Stimulated activated CD4-positive, alpha-beta T cell treated with anti-CD3 and anti-CD28 coated beads, TNF-alpha, amount 100 ng/mL, for 48 hours (primary cell): ENCODE results near the gene NBEAL1.
A peak's percentile ranks its signal among the peaks of the same experiment; 100 is the strongest.
"Not testable (repeated sequence)": the region's sequence is repeated elsewhere in the genome, so short reads cannot be mapped to it uniquely, and the experiment has no call there.

Experiments used
- DNase-seq, 3 donors: peaks; one replicate each; pipeline ENCODE4 v3.0.0-alpha.2; 2020; ENCODE audit warnings: low read depth in 3 of 3

The NBEAL1 gene

DNA sequence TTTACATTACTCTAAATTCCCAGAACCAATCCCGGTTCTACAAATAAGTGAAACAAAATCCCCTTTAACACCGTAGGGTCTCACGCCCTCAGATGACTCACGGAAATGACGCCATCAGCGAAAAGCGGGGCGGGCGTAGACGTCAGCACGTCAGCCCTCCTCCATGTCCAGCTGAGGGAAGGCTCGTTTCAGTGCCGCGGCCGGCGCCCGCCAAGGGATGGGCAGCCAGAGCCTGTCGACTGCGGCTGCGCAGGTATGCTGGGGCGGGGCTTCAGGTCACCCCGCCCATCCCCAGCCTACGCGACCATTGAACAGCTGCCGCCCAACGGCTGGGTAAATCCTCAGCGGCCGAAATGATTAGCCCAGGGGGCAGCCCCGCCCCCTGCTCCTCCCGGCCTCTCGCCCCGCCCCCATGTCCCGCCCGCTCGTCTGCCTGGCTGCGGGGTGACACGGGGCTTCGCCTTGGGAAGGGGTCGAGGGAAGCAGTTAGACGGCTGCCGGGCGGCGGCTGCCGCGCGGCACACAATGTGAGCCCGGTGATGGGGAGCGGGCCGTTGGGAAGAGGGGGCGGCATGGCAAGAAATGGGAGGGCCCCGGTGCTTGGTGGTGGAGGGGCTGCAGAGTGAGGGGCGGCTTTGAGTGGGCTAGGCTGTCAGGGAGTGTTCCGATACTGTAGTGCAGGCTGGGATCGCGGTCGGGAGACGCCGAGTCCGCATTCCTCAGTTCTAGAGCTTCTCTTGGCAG is at the start of gene NBEAL1:
TSS of gene NBEAL1 (plus strand) at position 420 of the 744 bp plus-strand sequence. CDS start 1,510 bp downstream, outside the sequence.
- DNase-seq, result peak; percentile 91 to 95 (median 91)

DNA sequence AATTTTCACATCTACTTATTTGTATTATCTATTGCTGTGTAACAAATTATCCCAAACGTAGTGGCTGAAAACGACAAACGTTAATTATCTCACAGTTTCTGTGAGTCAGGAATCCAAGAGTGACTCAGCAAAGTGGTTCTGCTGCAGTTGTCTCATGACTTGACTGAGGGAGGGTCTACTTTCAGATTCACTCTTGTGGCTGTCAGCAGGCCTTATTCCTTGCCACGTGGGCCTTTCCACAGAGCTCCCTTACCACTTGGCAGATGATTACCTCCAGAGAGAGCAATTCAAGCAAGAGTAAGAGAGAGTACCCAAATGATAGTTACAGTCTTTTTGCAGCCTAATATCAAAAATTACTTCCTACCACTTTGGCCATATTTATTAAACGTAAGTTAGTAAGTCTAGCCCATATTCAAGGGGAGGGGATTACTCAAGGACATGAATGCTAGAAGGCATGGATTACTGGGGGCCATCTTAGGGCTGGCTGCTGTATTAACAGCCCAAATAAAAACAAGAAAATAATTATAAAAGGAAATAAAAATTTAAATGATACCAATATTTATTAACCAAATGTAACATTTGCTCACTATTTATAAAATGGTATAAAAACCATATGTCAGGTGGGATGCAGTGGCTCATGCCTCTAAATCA is 48.7 kb upstream of the NBEAL1 start:
- DNase-seq, result peak; percentile 3 to 11 (median 6)

GRCh38 chr2:202969404-202969803 is 45.3 kb upstream of the NBEAL1 start:
- DNase-seq, result not testable (repeated sequence)

GRCh38 chr2:202976809-202977208 is 37.9 kb upstream of the NBEAL1 start:
- DNase-seq, result no peak

DNA sequence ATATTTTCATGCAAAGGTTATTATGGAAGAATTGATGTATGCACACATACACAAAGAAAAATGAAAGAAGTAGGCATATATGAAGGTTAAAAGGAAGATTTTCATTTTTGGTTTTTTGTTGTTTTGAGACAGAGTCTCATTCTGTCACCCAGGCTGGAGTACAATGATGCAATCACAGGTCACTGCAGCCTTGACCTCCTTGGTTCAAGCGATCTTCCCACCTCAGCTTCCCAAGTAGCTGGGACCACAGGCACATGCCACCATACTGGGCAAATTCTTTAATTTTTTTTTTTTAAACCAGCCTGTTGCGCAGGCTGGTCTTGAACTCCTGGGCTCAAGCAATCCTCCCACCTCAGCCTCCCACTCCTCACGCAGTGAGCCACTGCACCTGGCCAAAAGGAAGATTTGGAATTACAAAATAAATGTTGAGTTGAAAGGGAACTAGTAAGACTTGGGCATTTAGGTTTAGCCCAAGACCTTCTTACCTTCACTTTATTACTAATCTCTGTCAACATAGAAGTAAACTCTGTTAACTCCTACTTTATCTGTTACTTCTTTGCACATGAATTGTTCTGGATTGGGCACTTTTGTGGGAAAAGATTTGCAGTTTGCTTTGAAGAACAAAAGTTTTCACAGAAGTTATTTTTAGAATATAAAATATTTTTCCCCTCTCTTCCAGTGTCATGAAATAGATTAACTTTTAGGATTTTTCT is 31.7 kb upstream of the NBEAL1 start:
- no peak for DNase-seq

DNA sequence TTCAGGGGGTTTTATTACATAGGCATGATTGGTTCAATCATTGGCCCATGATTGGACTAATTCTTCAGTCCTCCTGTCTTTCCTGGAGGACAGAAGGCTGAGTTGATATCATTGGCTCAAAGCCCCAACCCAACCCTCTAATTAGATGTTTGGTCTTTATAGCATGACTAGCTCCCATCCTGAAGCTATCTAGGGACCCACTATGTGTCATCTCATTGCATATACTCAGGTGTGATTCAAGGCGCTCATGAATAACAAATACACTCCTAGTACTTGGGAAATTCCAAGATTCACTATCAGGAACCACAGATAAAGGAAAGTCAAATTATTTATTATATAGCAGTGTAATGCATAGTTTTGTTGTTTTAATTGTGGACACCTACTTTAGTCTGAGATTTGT is 24.9 kb upstream of the NBEAL1 start:
- DNase-seq, result no peak

- DNase-seq, result no peak
Measured at GRCh38 chr2:202990501-202990900, 24.2 kb upstream of the NBEAL1 start.

GRCh38 chr2:202997113-202997512 is 17.6 kb upstream of the NBEAL1 start:
- not testable (repeated sequence) for DNase-seq

DNA sequence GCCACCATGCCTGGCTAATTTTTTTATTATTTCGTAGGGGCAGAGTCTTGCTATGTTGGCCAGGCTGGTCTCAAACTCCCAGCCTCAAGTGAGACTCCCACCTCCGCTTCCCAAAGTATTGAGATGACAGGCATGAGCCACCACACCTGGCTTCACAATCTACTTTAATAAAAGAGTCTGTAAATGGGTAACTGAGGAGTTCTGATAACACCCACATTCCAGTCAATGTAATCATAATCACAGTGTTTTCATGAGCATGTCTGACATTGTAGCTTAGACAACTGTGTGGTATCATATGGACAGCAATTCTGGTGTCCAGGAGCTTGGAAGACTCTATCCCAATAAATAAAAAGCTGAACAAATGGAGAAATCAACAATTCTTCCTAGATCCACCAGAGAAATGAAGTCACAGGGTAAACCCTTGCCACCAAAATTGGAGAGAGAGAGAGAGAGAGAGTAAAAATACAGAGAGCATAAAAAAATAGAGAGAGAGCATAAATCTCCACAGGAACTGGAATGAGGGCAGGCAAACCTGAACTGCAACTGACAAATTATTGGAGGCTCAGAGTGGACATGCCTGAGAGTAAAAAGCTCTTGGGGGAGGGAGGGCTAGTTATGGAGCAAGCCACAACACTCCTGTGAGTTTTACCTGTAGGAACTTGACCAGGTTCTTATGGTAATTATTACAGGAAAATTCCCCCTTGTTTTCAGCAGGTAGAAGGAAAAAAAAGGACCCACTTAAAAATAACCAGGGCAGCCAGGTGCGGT is 12.4 kb upstream of the NBEAL1 start:
- no peak for DNase-seq

DNA sequence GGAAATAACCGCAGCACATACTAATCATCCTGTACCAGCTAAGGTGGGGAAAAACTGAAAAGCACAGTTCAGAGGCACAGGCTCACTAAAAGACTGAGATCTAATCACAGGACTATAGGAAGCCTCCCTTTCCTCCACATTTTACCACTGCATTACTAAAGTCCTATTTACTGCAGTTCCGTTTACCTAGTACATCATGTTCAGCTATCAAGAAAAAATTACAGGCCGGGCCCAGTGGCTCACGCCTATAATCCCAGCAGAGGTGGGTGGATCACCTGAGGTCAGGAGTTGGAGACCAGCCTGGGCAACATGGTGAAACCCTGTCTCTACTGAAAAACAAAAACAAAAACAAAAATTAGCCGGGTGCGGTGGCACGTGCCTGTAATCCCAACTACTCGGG is 11.0 kb upstream of the NBEAL1 start:
- DNase-seq, result no peak

GRCh38 chr2:203016716-203017115 is 2.0 kb downstream of the NBEAL1 start:
- no peak for DNase-seq

DNA sequence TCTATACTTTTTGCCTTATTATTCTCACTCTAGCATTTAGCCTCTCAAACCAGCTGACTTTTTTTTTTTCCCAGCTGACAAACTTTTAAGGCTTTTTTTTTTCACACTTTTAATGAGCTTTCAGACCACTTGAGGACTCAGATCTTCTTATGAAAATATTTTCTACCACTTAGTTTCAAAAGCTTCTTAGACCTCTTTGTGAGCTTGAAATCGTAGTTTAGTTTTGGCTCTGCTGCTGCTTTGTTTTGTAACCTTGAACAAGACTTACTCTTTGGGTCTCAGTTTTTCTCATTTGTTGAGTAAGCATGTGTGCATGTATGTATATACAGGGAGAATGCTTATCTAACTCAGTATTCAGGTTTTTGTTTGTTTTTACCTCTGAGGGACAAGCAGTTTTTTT is 3.5 kb downstream of the NBEAL1 start:
- no peak for DNase-seq

DNA sequence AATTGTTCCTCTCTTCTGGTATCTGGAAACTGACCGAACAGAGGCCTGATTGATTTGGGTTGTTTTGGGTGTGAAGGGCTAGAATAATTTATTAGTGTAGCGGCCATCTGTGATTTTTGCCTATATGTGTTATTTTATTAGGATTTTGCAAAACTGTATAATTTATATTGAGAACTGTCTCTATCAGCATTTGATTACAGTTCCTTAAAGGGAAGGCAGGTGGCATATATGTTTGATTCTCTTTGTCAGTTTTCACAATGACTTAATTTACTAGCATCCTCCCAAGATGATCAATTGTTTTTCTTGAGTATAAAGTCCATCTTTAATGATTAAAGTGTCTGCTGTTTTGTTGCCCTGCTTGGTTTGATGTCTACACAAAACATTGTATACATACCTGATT is 4.5 kb downstream of the NBEAL1 start:
- DNase-seq, result no peak

- DNase-seq, result no peak
Measured at GRCh38 chr2:203021991-203022390, 7.3 kb downstream of the NBEAL1 start.

GRCh38 chr2:203022751-203023150 is 8.1 kb downstream of the NBEAL1 start:
- no peak for DNase-seq

DNA sequence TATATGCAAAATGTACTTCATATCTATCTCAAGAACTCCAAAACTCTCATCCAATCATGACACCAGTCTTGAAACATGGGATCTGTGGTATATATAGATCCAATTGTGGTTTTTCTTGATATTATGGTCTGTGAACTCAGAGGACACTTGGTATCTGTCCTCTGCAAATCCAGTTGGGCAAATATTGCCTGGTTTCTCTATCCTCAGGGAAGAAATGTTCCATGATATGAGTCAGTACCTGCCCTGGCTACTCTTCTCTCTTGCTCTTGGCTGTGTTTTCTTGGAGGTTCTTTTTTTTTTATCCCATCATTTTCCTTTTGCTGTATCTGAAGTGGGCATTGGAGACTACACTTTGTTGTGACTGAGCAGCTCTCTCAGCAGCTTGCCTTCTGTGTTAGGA is 10.9 kb downstream of the NBEAL1 start:
- no peak for DNase-seq

GRCh38 chr2:203030545-203030944 is 15.9 kb downstream of the NBEAL1 start:
- no peak for DNase-seq

GRCh38 chr2:203030991-203031390 is 16.3 kb downstream of the NBEAL1 start:
- DNase-seq, result no peak

GRCh38 chr2:203033395-203033794 is 18.7 kb downstream of the NBEAL1 start:
- DNase-seq, result no peak

DNA sequence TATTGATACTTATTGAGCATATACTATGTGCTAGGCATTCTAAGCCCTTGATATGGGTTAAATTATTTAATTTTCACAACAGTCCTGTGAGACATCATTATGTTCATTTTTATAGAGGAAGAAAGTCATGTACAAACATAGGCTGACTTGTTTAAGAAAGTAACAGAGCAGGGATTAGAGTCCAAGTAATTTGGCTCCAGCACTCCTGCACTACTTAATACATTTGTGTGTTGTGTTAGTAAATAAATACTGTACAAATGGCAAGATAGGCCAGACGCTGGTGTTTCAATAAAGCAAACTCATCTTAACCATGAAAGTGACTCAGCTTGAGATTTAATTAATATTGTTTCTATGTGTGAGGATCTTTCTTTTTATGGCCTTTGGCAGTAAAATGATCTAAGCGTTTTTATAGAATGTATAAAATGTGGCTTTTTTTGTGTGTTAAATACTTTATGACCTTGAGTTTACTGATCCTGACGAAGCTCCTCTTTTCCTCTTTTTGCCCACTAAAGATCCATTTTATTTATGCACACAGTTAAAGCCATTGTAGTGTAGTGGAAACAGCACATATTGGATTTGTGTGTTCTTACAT is 21.3 kb downstream of the NBEAL1 start:
- no peak for DNase-seq

GRCh38 chr2:203037026-203037425 is 22.4 kb downstream of the NBEAL1 start:
- DNase-seq, result no peak

GRCh38 chr2:203038586-203038985 is 23.9 kb downstream of the NBEAL1 start:
- no peak for DNase-seq
